A549 (cell line): ENCODE data around the gene TPM2. TPM values are rescaled to one million over a fixed set of nuclear protein-coding genes. Genes with fewer than 3 reads are reported as not detected.

Experiments
- ATAC-seq, 2 experiments: fragments of 200-7000 bp in 1 of 2; fragments of >200 bp in 1 of 2; cut with Nextera tagmentation in 1 of 2; cut with Tn5 transposase in 1 of 2; 3 replicates each; pipeline versions ENCODE4 v1.8.0 to v1.9.1; 2018 to 2020; ENCODE audit warnings: mild to moderate bottlenecking in 1 of 2, moderate library complexity in 1 of 2
- CTCF ChIA-PET: fragments of 300-600 bp; sonication (Branson Sonifier 250); formaldehyde crosslinking; extraction: SDS; loops from one replicate; lab custom pipeline; 2021; ENCODE audit warnings: antibody characterized with exemption, inconsistent platforms; lab: Yijun Ruan, JAX
- POLR2A ChIA-PET: fragments of 350-600 bp; formaldehyde crosslinking; extraction: SDS; loops from one replicate; lab custom pipeline; 2021; ENCODE audit warnings: antibody characterized with exemption, inconsistent platforms; lab: Yijun Ruan, JAX
- DNase-seq, 2 experiments: peaks; one replicate each; pipeline versions ENCODE4 v3.0.0 to v3.0.0-alpha.2; 2011 to 2016; ENCODE audit warnings: low read depth in 1 of 2, low spot score in 1 of 2
- FAIRE-seq: peaks from 2 replicates; lab custom pipeline; 2011; peaks lifted over from hg19 to GRCh38; lab: Jason Lieb, UNC
- H3K27ac ChIP-seq, 2 experiments: fragments of >200 bp; sonication (Bioruptor Twin); formaldehyde crosslinking; 3 replicates each; pipeline ENCODE4 v1.5.1; 2016 to 2017
- H3K4me1 ChIP-seq: fragments of >200 bp; sonication (Bioruptor Twin); formaldehyde crosslinking; 3 replicates; pipeline ENCODE4 v1.6.1; 2016
- H3K4me2 ChIP-seq: fragments of >200 bp; sonication (Bioruptor Twin); formaldehyde crosslinking; 3 replicates; pipeline ENCODE4 v1.6.1; 2016
- H3K4me3 ChIP-seq: fragments of >200 bp; sonication (Bioruptor Twin); formaldehyde crosslinking; 3 replicates; pipeline ENCODE4 v1.5.1; 2016
- H3K9me3 ChIP-seq: fragments of >200 bp; sonication (Bioruptor Twin); formaldehyde crosslinking; 3 replicates; pipeline ENCODE4 v1.6.1; 2016
- CBX2 ChIP-seq: fragments of 200-600 bp; sonication (generic); IDR thresholded peaks from 2 replicates; pipeline ENCODE4 v1.6.1; 2016; ENCODE audit warnings: low read depth, mild to moderate bottlenecking, borderline replicate concordance
- CHD4 ChIP-seq: fragments of 200-600 bp; sonication (generic); IDR thresholded peaks from 2 replicates; pipeline ENCODE4 v1.6.1; 2016; ENCODE audit warnings: antibody characterized with exemption, mild to moderate bottlenecking, borderline replicate concordance
- EHF ChIP-seq: fragments of 250-450 bp; sonication (Bioruptor Pico); IDR thresholded peaks from 2 replicates; pipeline ENCODE4 v1.5.0; 2020; ENCODE audit warnings: mild to moderate bottlenecking
- EHMT2 ChIP-seq: fragments of 200-600 bp; sonication (generic); IDR thresholded peaks from 2 replicates; pipeline ENCODE4 v1.6.1; 2016; ENCODE audit warnings: antibody characterized with exemption, low read depth, mild to moderate bottlenecking, moderate library complexity
- EP300 ChIP-seq, 2 experiments: fragments of >200 bp; sonication (Bioruptor Twin); formaldehyde crosslinking; IDR thresholded peaks; 2 replicates in 1 of 2; 3 replicates in 1 of 2; pipeline ENCODE4 v1.6.1; 2016 to 2017
- ESRRA ChIP-seq: fragments of 150-350 bp; IDR thresholded peaks from 2 replicates; pipeline ENCODE4 v1.6.1; 2014; ENCODE audit warnings: mild to moderate bottlenecking, low read length, borderline replicate concordance
- FOSL2 ChIP-seq, 2 experiments: fragments of 450-650 bp in 1 of 2; fragments of >200 bp in 1 of 2; sonication (Bioruptor Twin) in 1 of 2; formaldehyde crosslinking; IDR thresholded peaks; 2 replicates each; pipeline versions ENCODE4 v1.5.0 to v1.6.1; 2016 to 2020; ENCODE audit warnings: mild to moderate bottlenecking in 1 of 2, moderate library complexity in 1 of 2
- FOXS1 ChIP-seq: fragments of 250-450 bp; sonication (Bioruptor Pico); IDR thresholded peaks from 2 replicates; pipeline ENCODE4 v1.5.0; 2020; ENCODE audit warnings: mild to moderate bottlenecking, moderate library complexity
- HEYL ChIP-seq: fragments of 250-450 bp; sonication (Bioruptor Pico); IDR thresholded peaks from 2 replicates; pipeline ENCODE4 v1.8.0; 2021; ENCODE audit warnings: mild to moderate bottlenecking, moderate library complexity
- HOXB5 ChIP-seq: fragments of 250-450 bp; sonication (Bioruptor Pico); IDR thresholded peaks from 2 replicates; pipeline ENCODE4 v1.5.0; 2020; ENCODE audit warnings: mild to moderate bottlenecking, moderate library complexity
- KDM1A ChIP-seq: fragments of 200-600 bp; sonication (generic); IDR thresholded peaks from 2 replicates; pipeline ENCODE4 v1.6.1; 2016; ENCODE audit warnings: low read depth, mild to moderate bottlenecking
- MAFK ChIP-seq: fragments of 450-650 bp; IDR thresholded peaks from 2 replicates; pipeline ENCODE4 v1.6.1; 2014; ENCODE audit not compliant: partially characterized antibody
- NFE2L2 ChIP-seq: fragments of 150-350 bp; conservative IDR thresholded peaks from 2 replicates; pipeline ENCODE4 v1.6.1; 2014; ENCODE audit warnings: low read length
- NPAS2 ChIP-seq: fragments of 250-450 bp; sonication (Bioruptor Pico); IDR thresholded peaks from 2 replicates; pipeline ENCODE4 v1.8.0; 2022; ENCODE audit warnings: mild to moderate bottlenecking, moderate library complexity, borderline replicate concordance
- NR3C1 ChIP-seq: fragments of >200 bp; sonication (Bioruptor Twin); formaldehyde crosslinking; IDR thresholded peaks from 3 replicates; pipeline ENCODE4 v1.6.1; 2017
- POLR2A ChIP-seq: IDR thresholded peaks from 2 replicates; pipeline ENCODE4 v1.6.1; 2012; ENCODE audit warnings: mild to moderate bottlenecking, low read length
- POLR2AphosphoS2 ChIP-seq: conservative IDR thresholded peaks from 2 replicates; pipeline ENCODE4 v1.6.1; 2012; ENCODE audit warnings: low read length, improper control_type of control experiment, inconsistent platforms
- RAD21 ChIP-seq, 2 experiments: fragments of >200 bp in 1 of 2; sonication (Bioruptor Twin) in 1 of 2; formaldehyde crosslinking in 1 of 2; IDR thresholded peaks in 1 of 2; conservative IDR thresholded peaks in 1 of 2; 2 replicates in 1 of 2; 3 replicates in 1 of 2; pipeline ENCODE4 v1.6.1; 2012 to 2018; ENCODE audit warnings: inconsistent platforms in 1 of 2
- RARB ChIP-seq: fragments of 250-450 bp; sonication (Bioruptor Pico); IDR thresholded peaks from 2 replicates; pipeline ENCODE4 v1.8.0; 2021; ENCODE audit warnings: mild to moderate bottlenecking, moderate library complexity
- RCOR1 ChIP-seq: fragments of 150-350 bp; IDR thresholded peaks from 2 replicates; pipeline ENCODE4 v1.6.1; 2014; ENCODE audit warnings: antibody characterized with exemption, low read length, low read depth
- SMC3 ChIP-seq: fragments of >200 bp; sonication (Bioruptor Twin); formaldehyde crosslinking; IDR thresholded peaks from 3 replicates; pipeline ENCODE4 v1.6.1; 2018; ENCODE audit warnings: inconsistent platforms
- SREBF2 ChIP-seq: fragments of 450-650 bp; IDR thresholded peaks from 2 replicates; pipeline ENCODE4 v1.6.1; 2014; ENCODE audit warnings: mild to moderate bottlenecking, moderate library complexity
- TP53 ChIP-seq: fragments of 250-450 bp; sonication (Bioruptor Pico); IDR thresholded peaks from 2 replicates; pipeline ENCODE4 v1.5.0; 2021; ENCODE audit warnings: mild to moderate bottlenecking, moderate library complexity
- USF2 ChIP-seq: fragments of 450-650 bp; IDR thresholded peaks from 2 replicates; pipeline ENCODE4 v1.6.1; 2014; ENCODE audit warnings: antibody characterized with exemption
- WGBS: methylation state at CpG from one replicate; pipeline ENCODE4 v1.1.6; 2017; ENCODE audit errors: missing lambda C conversion rate; 5-methylcytosine and 5-hydroxymethylcytosine counted together
- polyA plus RNA-seq, 4 experiments: library from polyadenylated mRNA; depleted of rRNA in 3 of 4; stranded (reverse); fragments of >200 nt; fragmentation: RNase III in 1 of 4; extraction: RNeasy Plus Mini Kit Qiagen cat#74134 plus additional on column Dnase treatment in 1 of 4; gene quantifications; 2 replicates in 3 of 4; 3 replicates in 1 of 4; pipeline ENCODE4 v1.2.3, GENCODE V29; 2011 to 2017
- TF ChIP-seq, protein P1 (sequence below): fragments of >200 bp; sonication (Bioruptor Twin); formaldehyde crosslinking; IDR thresholded peaks from 3 replicates; pipeline ENCODE4 v1.5.1; 2016
- TF ChIP-seq, protein P2 (sequence below): fragments of 200-600 bp; sonication (generic); IDR thresholded peaks from 2 replicates; pipeline ENCODE4 v1.6.1; 2016; ENCODE audit warnings: antibody characterized with exemption, mild to moderate bottlenecking, moderate library complexity
- TF ChIP-seq, protein P3 (sequence below): IDR thresholded peaks from 2 replicates; pipeline ENCODE4 v1.6.1; 2012

The TPM2 gene
- polyA plus RNA-seq, 2 of the 4 experiments (the other 2 are of a cell fraction): 281 to 956 TPM

DNA sequence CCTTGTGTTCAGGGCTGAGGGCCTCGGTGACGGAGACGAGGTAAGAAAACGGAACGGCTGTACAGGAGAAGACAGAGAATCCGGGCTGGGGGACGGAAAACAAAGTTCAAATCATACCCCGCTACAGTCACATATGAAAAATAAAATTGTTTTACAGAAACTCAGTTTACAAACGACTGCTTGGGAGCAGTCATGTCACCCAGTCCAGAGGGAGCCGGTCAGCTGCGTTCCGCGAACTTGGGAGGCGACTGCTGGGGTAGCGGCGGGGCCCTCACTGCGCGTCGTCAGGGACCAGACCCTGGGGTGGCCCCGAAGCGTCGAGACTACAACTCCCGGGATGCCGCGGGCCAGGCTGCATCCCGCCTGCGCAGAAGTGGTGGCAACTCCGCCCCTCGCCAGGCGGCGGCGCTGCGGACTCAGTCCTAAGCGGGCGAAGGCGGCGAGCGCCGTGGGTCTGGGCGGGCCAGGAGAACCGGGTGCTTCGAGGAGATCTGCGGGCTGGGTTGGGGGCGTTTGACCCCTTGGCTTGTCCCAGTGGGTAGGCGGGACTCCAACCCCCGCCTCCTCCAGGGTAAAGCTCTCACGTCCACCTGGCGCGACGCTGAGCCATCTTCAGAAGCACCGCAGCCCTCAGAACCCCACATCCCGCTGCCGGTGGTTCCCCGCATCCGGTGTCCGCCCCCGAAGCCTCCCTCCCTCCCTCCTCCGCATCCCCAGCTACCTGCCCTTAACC lies 43.0 kb downstream of the TPM2 start (continued):
- TF ChIP-seq TP53 (CRISPR knock-in tag) (no peak), CHD4 (no peak), HEYL (CRISPR knock-in tag) (no peak), KDM1A (no peak), EHF (no peak), CBX2 (no peak), FOXS1 (no peak), RAD21 (conservative IDR thresholded peaks at IDR 0.05 in 1 of 2, IDR thresholded peaks at IDR 0.05 in 1 of 2) (peak; percentile 81 to 91), RARB (CRISPR knock-in tag) (no peak), RCOR1 (no peak), POLR2A (peak; percentile 66), USF2 (no peak), EHMT2 (no peak), SREBF2 (no peak), POLR2AphosphoS2 (no peak), FOSL2 (IDR thresholded peaks at IDR 0.05) (no peak), FOSL2 (CRISPR knock-in tag; IDR thresholded peaks at IDR 0.05) (no peak), NPAS2 (CRISPR knock-in tag) (no peak), SMC3 (peak; percentile 75)
- TF ChIP-seq, protein P1, sequence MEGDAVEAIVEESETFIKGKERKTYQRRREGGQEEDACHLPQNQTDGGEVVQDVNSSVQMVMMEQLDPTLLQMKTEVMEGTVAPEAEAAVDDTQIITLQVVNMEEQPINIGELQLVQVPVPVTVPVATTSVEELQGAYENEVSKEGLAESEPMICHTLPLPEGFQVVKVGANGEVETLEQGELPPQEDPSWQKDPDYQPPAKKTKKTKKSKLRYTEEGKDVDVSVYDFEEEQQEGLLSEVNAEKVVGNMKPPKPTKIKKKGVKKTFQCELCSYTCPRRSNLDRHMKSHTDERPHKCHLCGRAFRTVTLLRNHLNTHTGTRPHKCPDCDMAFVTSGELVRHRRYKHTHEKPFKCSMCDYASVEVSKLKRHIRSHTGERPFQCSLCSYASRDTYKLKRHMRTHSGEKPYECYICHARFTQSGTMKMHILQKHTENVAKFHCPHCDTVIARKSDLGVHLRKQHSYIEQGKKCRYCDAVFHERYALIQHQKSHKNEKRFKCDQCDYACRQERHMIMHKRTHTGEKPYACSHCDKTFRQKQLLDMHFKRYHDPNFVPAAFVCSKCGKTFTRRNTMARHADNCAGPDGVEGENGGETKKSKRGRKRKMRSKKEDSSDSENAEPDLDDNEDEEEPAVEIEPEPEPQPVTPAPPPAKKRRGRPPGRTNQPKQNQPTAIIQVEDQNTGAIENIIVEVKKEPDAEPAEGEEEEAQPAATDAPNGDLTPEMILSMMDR: peak; percentile 87
- TF ChIP-seq, protein P2, sequence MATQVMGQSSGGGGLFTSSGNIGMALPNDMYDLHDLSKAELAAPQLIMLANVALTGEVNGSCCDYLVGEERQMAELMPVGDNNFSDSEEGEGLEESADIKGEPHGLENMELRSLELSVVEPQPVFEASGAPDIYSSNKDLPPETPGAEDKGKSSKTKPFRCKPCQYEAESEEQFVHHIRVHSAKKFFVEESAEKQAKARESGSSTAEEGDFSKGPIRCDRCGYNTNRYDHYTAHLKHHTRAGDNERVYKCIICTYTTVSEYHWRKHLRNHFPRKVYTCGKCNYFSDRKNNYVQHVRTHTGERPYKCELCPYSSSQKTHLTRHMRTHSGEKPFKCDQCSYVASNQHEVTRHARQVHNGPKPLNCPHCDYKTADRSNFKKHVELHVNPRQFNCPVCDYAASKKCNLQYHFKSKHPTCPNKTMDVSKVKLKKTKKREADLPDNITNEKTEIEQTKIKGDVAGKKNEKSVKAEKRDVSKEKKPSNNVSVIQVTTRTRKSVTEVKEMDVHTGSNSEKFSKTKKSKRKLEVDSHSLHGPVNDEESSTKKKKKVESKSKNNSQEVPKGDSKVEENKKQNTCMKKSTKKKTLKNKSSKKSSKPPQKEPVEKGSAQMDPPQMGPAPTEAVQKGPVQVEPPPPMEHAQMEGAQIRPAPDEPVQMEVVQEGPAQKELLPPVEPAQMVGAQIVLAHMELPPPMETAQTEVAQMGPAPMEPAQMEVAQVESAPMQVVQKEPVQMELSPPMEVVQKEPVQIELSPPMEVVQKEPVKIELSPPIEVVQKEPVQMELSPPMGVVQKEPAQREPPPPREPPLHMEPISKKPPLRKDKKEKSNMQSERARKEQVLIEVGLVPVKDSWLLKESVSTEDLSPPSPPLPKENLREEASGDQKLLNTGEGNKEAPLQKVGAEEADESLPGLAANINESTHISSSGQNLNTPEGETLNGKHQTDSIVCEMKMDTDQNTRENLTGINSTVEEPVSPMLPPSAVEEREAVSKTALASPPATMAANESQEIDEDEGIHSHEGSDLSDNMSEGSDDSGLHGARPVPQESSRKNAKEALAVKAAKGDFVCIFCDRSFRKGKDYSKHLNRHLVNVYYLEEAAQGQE: no peak

DNA sequence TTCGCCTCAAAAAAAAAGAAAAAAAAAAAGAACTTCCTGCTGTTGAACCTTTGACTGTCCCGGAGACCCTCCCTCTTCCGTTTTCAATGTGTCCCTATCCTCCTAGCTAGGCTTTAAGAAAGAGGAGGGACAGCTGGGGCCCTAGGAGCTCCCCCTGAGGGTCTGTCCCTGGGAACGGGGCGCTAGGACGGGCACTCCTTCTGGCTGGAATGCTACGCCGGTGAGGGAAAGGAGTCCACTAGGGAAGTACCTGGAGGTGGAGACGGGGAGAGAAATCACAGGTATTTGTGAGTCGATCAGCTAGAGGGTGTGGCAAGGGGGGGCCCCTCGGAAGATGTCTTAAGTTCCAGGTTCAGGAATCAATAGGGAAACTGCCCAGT lies 43.6 kb downstream of the TPM2 start:
- H3K4me2 ChIP-seq: peak overlapping the region; percentile 100
- ATAC-seq: peak; percentile 11 to 34; a peak in 3 of 6 replicates
- ChIA-PET CTCF (interaction anchor here (0.7 to 5.9 kb wide), 37 partner anchors 10 to 975 kb away, joined by 3 to 135 read pairs (median 5); partner anchors contain the start of genes ARHGEF39, CCDC107, CREB3 and GBA2), POLR2A (interaction anchor here (0.7 to 1.4 kb wide), 3 partner anchors 12 to 19 kb away, joined by 3 to 4 read pairs (median 3); partner anchors contain the start of genes ARHGEF39, CCDC107 and RMRP)
- peaks cover 9% of the 10 kb centered on the region for H3K4me1 ChIP-seq
- WGBS: 51% methylated on average over 11 of the region's 11 CpGs
- H3K9me3 ChIP-seq: no peaks in the 10 kb centered on the region
- H3K27ac ChIP-seq: peak overlapping the region; percentile 92 to 93
- no peak for FAIRE-seq
- peak overlapping the region; percentile 52 for H3K4me3 ChIP-seq
- no peak for DNase-seq
- TF ChIP-seq SMC3: no peak
- TF ChIP-seq POLR2A: no peak
- no peak for TF ChIP-seq TP53 (CRISPR knock-in tag)
- TF ChIP-seq NFE2L2: no peak
- no peak for TF ChIP-seq MAFK
- no peak for TF ChIP-seq NR3C1
- TF ChIP-seq, protein P3, sequence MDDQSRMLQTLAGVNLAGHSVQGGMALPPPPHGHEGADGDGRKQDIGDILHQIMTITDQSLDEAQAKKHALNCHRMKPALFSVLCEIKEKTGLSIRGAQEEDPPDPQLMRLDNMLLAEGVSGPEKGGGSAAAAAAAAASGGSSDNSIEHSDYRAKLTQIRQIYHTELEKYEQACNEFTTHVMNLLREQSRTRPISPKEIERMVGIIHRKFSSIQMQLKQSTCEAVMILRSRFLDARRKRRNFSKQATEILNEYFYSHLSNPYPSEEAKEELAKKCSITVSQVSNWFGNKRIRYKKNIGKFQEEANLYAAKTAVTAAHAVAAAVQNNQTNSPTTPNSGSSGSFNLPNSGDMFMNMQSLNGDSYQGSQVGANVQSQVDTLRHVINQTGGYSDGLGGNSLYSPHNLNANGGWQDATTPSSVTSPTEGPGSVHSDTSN: no peak
- TF ChIP-seq HOXB5 (CRISPR knock-in tag): no peak
- TF ChIP-seq EP300 (IDR thresholded peaks at IDR 0.05): no peak
- TF ChIP-seq CBX2: no peak
- TF ChIP-seq, protein P2: no peak
- no peak for TF ChIP-seq ESRRA
